PC-3 (cell line): ENCODE measurements around the gene NKD1. TPM values are rescaled to one million over a fixed set of nuclear protein-coding genes. Genes with fewer than 3 reads are reported as not detected.

Source experiments
- ATAC-seq: fragments of 200-7000 bp; cut with Tn5 transposase; 2 replicates; pipeline ENCODE4 v1.9.1; 2020; ENCODE audit warnings: mild to moderate bottlenecking, moderate library complexity
- BruUV-seq: library from RNA; stranded (reverse); fragments of 400-500 nt; replicated peaks from 2 replicates; lab custom pipeline; 2021; lab: Mats Ljungman, UMichigan
- CTCF ChIA-PET: fragments of 300-600 bp; sonication (Branson Sonifier 250); formaldehyde crosslinking; loops from one replicate; lab custom pipeline; 2022; ENCODE audit warnings: antibody characterized with exemption; lab: Charles Lee
- POLR2A ChIA-PET: fragments of 300-600 bp; sonication (Branson Sonifier 250); formaldehyde crosslinking; loops from one replicate; lab custom pipeline; 2022; ENCODE audit warnings: antibody characterized with exemption; ENCODE audit not compliant: unreplicated experiment; lab: Charles Lee
- DNase-seq: peaks from one replicate; pipeline ENCODE4 v3.0.0-alpha.2; 2015
- H2AFZ ChIP-seq: fragments of 300-600 bp; sonication (generic); 2 replicates; pipeline ENCODE4 v1.6.0; 2016; ENCODE audit warnings: antibody characterized with exemption, low read length
- H3F3A ChIP-seq: fragments of 300-600 bp; sonication (generic); one replicate; pipeline ENCODE4 v1.6.0; 2017; ENCODE audit warnings: antibody characterized with exemption, low read length, control low read depth, mild to moderate bottlenecking; ENCODE audit not compliant: unreplicated experiment
- H3K27ac ChIP-seq: fragments of 300-600 bp; sonication (generic); 2 replicates; pipeline ENCODE4 v1.5.1; 2016; ENCODE audit warnings: mild to moderate bottlenecking, low read length
- H3K27me3 ChIP-seq: fragments of 300-600 bp; sonication (generic); 2 replicates; pipeline ENCODE4 v1.6.1; 2016; ENCODE audit warnings: low read length, mixed read lengths
- H3K36me3 ChIP-seq: fragments of 300-600 bp; sonication (generic); 2 replicates; pipeline ENCODE4 v1.6.1; 2016; ENCODE audit warnings: low read depth, mixed run types, low read length, mixed read lengths
- H3K4me1 ChIP-seq: fragments of 300-600 bp; sonication (generic); 2 replicates; pipeline ENCODE4 v1.5.1; 2016; ENCODE audit warnings: low read length; ENCODE audit not compliant: insufficient read depth
- H3K4me2 ChIP-seq: fragments of 300-600 bp; sonication (generic); 2 replicates; pipeline ENCODE4 v1.6.0; 2016; ENCODE audit warnings: low read length
- H3K4me3 ChIP-seq: fragments of 300-600 bp; sonication (generic); 2 replicates; pipeline ENCODE4 v1.5.1; 2016; ENCODE audit warnings: mild to moderate bottlenecking, low read length, mixed read lengths
- H3K79me2 ChIP-seq: fragments of 300-600 bp; sonication (generic); 2 replicates; pipeline ENCODE4 v1.6.1; 2017; ENCODE audit warnings: low read length, mixed read lengths
- H3K9ac ChIP-seq: fragments of 300-600 bp; sonication (generic); 2 replicates; pipeline ENCODE4 v1.6.0; 2016; ENCODE audit warnings: mild to moderate bottlenecking, low read length
- H3K9me2 ChIP-seq: fragments of 300-600 bp; sonication (generic); replicated peaks from 2 replicates; pipeline ENCODE4 v1.6.1; 2016; ENCODE audit warnings: mixed run types, low read length, mixed read lengths
- H3K9me3 ChIP-seq: fragments of 300-600 bp; sonication (generic); 2 replicates; pipeline ENCODE4 v1.6.1; 2016; ENCODE audit warnings: low read length, mixed read lengths
- H4K20me1 ChIP-seq: fragments of 300-600 bp; sonication (generic); 2 replicates; pipeline ENCODE4 v1.6.1; 2016; ENCODE audit warnings: low read length, mixed read lengths
- CTCF ChIP-seq: fragments of 300-600 bp; sonication (generic); conservative IDR thresholded peaks from 2 replicates; pipeline ENCODE4 v1.5.1; 2017; ENCODE audit warnings: antibody characterized with exemption, low read depth, mild to moderate bottlenecking, low read length
- EZH2 ChIP-seq: fragments of 300-600 bp; sonication (generic); IDR thresholded peaks from one replicate; pipeline ENCODE4 v1.6.1; 2017; ENCODE audit warnings: antibody characterized with exemption, mild to moderate bottlenecking, low read length; ENCODE audit not compliant: unreplicated experiment
- EZH2phosphoT487 ChIP-seq: fragments of 300-600 bp; sonication (generic); IDR thresholded peaks from 2 replicates; pipeline ENCODE4 v1.6.1; 2018; ENCODE audit warnings: mild to moderate bottlenecking, antibody characterized with exemption, low read length, borderline replicate concordance
- intact Hi-C: fragments of 100-400 bp; cut with micrococcal nuclease; formaldehyde crosslinking; loops from 2 replicates; pipeline ENCODE4 v1.9.0; 2023
- total RNA-seq: library from RNA; depleted of rRNA; stranded (reverse); fragments of >200 nt; gene quantifications from 2 replicates; pipeline ENCODE4 v1.2.3, GENCODE V29; 2014

NKD1 gene
- total RNA-seq, 1 experiment from 2014 or later, result 0.07 TPM

DNA sequence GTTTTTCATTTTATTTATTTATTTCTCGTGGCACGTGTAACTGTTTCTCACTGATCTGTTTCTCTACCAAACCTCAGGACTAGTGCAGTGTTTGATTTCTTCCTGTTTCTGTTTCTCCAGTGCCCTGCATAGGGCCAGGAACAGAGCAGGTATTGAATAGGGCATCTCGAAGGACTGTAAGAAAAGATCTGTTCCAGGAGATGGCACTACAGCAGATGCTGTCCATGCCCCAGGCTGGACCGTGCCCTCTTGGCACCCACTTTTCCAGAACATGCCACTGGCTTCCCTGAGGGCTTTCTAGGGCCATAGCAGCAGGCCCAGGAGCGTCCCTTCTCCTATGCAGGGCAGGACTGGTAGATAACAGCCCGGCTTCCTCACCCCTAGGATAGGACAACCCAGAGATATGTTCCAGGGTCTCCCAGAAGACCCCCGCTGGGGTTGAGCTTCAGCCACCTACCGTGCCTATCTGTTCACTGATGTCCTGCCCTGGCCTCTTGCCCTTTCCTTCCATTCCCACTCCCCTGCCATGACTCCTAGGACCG lies 128.6 kb downstream of the NKD1 start:
- Histone ChIP-seq H3K9ac (no peak overlapping the region), H3K27ac (no peak overlapping the region), H4K20me1 (no peaks in the 10 kb centered on the region), H3K4me2 (no peak overlapping the region), H2AFZ (no peak overlapping the region), H3K9me3 (no peaks in the 10 kb centered on the region), H3K36me3 (no peaks in the 10 kb centered on the region), H3K4me3 (no peak overlapping the region), H3K27me3 (no peaks in the 10 kb centered on the region), H3F3A (no peaks in the 10 kb centered on the region), H3K4me1 (no peaks in the 10 kb centered on the region), H3K79me2 (no peaks in the 10 kb centered on the region), H3K9me2 (no peaks in the 10 kb centered on the region)
- no peak for ATAC-seq
- no peak for DNase-seq
- no TSS peak for BruUV-seq
- CTCF ChIA-PET, result no interaction called here
- no peak for TF ChIP-seq EZH2
- TF ChIP-seq CTCF, result no peak
- TF ChIP-seq EZH2phosphoT487, result no peak
- intact Hi-C loops, result no loop called here
- POLR2A ChIA-PET, result no interaction called here

- H3K4me3 ChIP-seq, result no peak overlapping the region
- H3K27me3 ChIP-seq, result no peaks in the 10 kb centered on the region
- no peak overlapping the region for H3K27ac ChIP-seq
- no peaks in the 10 kb centered on the region for H3K4me1 ChIP-seq
- ATAC-seq (no peak), DNase-seq (no peak)
- H3K9me2 ChIP-seq, result no peaks in the 10 kb centered on the region
- CTCF ChIA-PET, result no interaction called here
- no TSS peak for BruUV-seq
- POLR2A ChIA-PET, result no interaction called here
- intact Hi-C loops, result no loop called here
- H3K9ac ChIP-seq, result no peak overlapping the region
- H2AFZ ChIP-seq, result no peak overlapping the region
- TF ChIP-seq CTCF (peak; percentile 39; the same call in 1 of the 2 replicates), EZH2 (no peak)
- no peaks in the 10 kb centered on the region for H3K9me3 ChIP-seq
- H3K4me2 ChIP-seq, result no peak overlapping the region
- H3K36me3 ChIP-seq, result no peaks in the 10 kb centered on the region
- no peaks in the 10 kb centered on the region for H4K20me1 ChIP-seq
- no peaks in the 10 kb centered on the region for H3F3A ChIP-seq
- no peaks in the 10 kb centered on the region for H3K79me2 ChIP-seq
Observed at GRCh38 chr16:50677351-50677750, 129.2 kb downstream of the NKD1 start.

DNA sequence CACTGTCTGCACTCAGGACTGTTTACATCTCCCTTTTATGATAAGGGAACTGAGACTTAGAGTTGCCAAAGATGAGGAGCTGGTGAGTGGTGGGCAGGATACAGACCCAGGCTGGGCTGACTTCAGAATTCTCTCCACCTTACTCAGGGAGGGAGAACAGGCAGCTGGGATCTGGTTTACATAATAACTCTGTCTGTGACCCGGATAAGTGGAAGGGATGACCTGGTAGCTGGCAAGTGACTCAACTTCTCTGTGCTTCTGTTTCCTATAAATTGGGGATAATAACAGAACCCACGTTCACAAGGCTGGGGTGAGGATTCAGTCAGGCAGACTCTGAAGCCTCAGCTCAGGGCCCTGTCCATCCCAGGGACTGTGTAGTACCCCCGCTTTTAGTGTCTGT lies 130.3 kb downstream of the NKD1 start:
- TF ChIP-seq CTCF (no peak), EZH2 (no peak)
- no peaks in the 10 kb centered on the region for H3K4me1 ChIP-seq
- H3K79me2 ChIP-seq, result no peaks in the 10 kb centered on the region
- no peaks in the 10 kb centered on the region for H4K20me1 ChIP-seq
- no peak overlapping the region for H3K4me3 ChIP-seq
- no peaks in the 10 kb centered on the region for H3K36me3 ChIP-seq
- ChIA-PET CTCF (no interaction called here), POLR2A (no interaction called here)
- H3K9me2 ChIP-seq, result no peaks in the 10 kb centered on the region
- DNase-seq (no peak), ATAC-seq (no peak)
- intact Hi-C loops, result no loop called here
- no peaks in the 10 kb centered on the region for H3K27me3 ChIP-seq
- no peak overlapping the region for H3K4me2 ChIP-seq
- H3K9ac ChIP-seq, result no peak overlapping the region
- H3K27ac ChIP-seq, result no peak overlapping the region
- BruUV-seq, result no TSS peak
- no peaks in the 10 kb centered on the region for H3F3A ChIP-seq
- H2AFZ ChIP-seq, result no peak overlapping the region
- H3K9me3 ChIP-seq, result no peaks in the 10 kb centered on the region
